ENCODE results near the gene FBXO28.
"Not testable (repeated sequence)": the region's sequence is repeated elsewhere in the genome, so short reads cannot be mapped to it uniquely, and the experiment has no call there.

The FBXO28 gene

DNA sequence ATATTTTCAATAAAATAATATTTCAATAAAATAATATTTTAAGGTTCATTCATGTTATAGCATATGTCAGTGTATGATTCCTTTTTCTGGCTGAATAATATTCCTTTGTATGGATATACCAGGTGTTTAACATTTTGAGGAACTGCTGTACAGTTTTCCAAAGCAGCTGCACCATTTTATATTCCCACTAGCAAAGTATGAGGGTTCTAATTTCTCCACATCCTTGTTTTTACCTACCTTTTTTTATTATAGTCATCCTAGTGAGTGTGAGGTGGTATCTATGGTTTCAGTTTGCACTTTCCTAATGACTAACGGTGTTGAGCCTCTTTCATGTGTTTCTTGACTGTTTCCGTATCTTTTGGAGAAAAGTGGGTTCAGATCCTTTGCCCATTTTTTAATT, 74.4 kb downstream of the FBXO28 start:
- no peak for DNase-seq (ENCODE audit: low read depth)

GRCh38 chr1:224189561-224189960, 75.7 kb downstream of the FBXO28 start:
- DNase-seq (ENCODE audit: low read depth) = no peak

DNA sequence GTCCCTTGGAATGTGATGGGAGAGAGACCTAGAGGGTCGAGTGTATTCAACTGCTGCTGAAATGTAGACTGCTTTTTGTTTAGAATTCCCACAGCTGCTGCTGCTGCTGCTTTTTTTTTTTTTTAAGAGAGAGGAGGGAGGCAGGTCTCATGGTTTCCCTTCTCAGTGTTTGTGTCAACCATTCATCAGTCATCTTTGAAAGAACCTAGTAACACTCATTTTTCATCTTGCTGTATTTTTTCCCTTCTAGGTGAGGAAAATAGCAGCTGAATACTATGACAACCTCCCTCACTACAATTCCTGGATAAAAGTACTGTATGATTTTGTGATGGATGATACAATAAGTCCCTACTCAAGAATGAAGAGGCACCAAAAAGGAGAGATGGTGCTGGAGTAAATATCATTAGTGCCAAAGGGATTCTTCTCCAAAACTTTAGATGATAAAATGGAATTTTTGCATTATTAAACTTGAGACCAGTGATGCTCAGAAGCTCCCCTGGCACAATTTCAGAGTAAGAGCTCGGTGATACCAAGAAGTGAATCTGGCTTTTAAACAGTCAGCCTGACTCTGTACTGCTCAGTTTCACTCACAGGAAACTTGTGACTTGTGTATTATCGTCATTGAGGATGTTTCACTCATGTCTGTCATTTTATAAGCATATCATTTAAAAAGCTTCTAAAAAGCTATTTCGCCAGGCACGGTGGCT, 78.3 kb downstream of the FBXO28 start:
- no peak for DNase-seq (ENCODE audit: low read depth)

- DNase-seq (ENCODE audit: low read depth) = no peak
Measured at GRCh38 chr1:224193319-224193966, 79.5 kb downstream of the FBXO28 start.

DNA sequence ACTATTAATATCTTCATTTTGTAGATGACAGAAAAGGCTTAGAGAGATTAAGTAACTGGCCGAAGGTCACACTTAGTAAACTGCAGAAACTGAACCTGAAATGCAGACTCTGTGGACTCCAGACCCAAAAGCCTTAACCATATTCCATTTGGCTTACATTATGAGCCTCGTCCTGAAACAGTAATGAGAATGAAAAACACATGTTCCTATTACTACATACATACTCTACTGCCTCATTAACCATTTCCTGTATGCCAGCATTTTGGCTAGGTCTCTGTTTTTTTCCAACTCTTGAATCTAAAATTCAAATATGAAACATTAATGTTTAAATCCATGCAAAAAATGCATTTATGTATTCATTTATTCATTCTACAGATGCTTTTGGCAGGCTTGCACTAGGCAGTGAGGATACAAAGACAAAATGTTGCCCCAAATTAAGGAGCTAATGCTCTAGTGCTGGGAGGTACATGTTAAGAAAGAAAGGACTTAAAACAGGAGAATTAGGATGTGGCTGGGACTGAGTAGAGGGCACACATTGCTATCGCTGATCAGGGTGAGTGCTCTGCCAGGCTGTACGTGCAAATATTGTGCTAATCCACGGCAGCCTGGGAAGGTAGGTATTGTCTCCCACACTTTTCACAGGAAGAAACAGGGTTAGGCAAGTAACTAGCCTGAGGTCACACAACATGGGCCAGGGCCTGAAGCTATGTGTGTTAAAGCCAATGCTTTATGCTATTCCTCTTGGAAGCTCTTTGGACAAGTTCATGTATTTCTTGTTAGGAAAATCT, 83.1 kb downstream of the FBXO28 start:
- no peak for DNase-seq (ENCODE audit: low read depth)

DNA sequence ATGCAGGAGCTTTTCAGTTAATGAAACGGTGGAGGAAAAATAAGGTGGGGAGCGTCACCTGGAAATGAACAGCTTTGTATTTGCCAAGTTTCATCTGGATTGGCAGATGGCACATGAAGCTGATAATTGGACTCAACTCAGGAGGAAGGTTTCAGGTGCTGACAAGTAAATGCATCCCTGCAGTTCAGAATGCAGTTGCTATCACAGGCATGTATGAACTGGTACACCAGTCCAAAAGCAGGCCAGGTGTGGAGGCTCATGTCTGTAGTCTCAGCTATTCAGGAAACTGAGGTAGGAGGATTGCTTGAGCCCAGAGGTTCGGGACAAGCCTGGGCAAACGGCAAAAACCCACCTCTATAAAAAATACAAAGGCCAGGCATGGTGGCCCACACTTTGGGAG, 84.7 kb downstream of the FBXO28 start:
- no peak for DNase-seq (ENCODE audit: low read depth)

GRCh38 chr1:224199679-224200078, 85.8 kb downstream of the FBXO28 start:
- no peak for DNase-seq (ENCODE audit: low read depth)

GRCh38 chr1:224201383-224201782, 87.5 kb downstream of the FBXO28 start:
- no peak for DNase-seq (ENCODE audit: low read depth)

- no peak for DNase-seq (ENCODE audit: low read depth)
Measured at GRCh38 chr1:224201853-224202252, 87.9 kb downstream of the FBXO28 start.

GRCh38 chr1:224203243-224204016, 89.5 kb downstream of the FBXO28 start:
- no peak for DNase-seq (ENCODE audit: low read depth)

DNA sequence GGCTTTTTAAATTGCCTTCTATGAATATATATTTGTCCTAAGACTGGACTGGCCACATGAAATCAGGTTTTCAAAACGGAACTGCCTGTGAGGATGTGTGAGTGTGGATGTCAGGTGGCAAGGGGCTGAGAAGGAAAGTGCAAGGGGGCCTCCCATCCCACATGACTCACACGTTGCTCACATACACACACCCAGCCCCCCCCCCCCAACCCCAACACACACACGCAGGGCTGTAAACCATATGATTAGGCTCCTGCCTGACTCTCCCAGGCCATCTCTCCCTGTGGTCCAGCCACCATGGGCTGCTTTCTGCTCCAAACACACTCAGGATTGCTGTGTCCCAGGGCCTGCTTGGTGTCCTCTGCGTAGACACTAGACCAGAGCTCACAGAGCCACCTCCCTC, 91.5 kb downstream of the FBXO28 start:
- DNase-seq (ENCODE audit: low read depth) = peak; percentile 22

- not testable (repeated sequence) for DNase-seq (ENCODE audit: low read depth)
Measured at GRCh38 chr1:224205931-224206538, 92.1 kb downstream of the FBXO28 start.

GRCh38 chr1:224211206-224211962, 97.5 kb downstream of the FBXO28 start:
- DNase-seq (ENCODE audit: low read depth) = no peak

Measured in stimulated activated CD4-positive, alpha-beta T cell treated with anti-CD3 and anti-CD28 coated beads, Interleukin-2, amount 100 ng/mL, for 4 hours (primary cell).